ENCODE data around the gene ZFP92. TPM values are rescaled to one million over a fixed set of nuclear protein-coding genes. Genes with fewer than 3 reads are reported as not detected.

ZFP92 gene, protein sequence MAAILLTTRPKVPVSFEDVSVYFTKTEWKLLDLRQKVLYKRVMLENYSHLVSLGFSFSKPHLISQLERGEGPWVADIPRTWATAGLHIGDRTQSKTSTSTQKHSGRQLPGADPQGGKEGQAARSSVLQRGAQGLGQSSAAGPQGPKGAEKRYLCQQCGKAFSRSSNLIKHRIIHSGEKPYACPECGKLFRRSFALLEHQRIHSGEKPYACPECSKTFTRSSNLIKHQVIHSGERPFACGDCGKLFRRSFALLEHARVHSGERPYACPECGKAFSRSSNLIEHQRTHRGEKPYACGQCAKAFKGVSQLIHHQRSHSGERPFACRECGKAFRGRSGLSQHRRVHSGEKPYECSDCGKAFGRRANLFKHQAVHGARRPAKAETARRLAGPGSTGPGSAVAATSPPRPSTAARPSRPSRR
- 1 to 10 TPM in 1 of 5 donors, under 1 TPM in 4; 0.78 to 1.2 (median 0.91) TPM for polyA plus RNA-seq (ENCODE audit: insufficient read depth in 1 of 5, insufficient read length in 5 of 5, low replicate concordance in 1 of 5)
- long read RNA-seq, donor 1, result 0 reads
- long read RNA-seq, donor 2, result 0 reads
- long read RNA-seq, donor 3, full-length matches to known transcripts, result 1 of 1 reads
- long read RNA-seq, donor 3, partial matches to known transcripts, result 0 of 1 reads
- long read RNA-seq, donor 3, other reads (novel, unspliced or antisense), result 0 of 1 reads
- long read RNA-seq, donor 4, result 0 reads
- long read RNA-seq, donor 5, result 0 reads
- long read RNA-seq, donor 6, result 0 reads
- long read RNA-seq, donor 7, result 0 reads
- long read RNA-seq, donor 8, result 0 reads

DNA sequence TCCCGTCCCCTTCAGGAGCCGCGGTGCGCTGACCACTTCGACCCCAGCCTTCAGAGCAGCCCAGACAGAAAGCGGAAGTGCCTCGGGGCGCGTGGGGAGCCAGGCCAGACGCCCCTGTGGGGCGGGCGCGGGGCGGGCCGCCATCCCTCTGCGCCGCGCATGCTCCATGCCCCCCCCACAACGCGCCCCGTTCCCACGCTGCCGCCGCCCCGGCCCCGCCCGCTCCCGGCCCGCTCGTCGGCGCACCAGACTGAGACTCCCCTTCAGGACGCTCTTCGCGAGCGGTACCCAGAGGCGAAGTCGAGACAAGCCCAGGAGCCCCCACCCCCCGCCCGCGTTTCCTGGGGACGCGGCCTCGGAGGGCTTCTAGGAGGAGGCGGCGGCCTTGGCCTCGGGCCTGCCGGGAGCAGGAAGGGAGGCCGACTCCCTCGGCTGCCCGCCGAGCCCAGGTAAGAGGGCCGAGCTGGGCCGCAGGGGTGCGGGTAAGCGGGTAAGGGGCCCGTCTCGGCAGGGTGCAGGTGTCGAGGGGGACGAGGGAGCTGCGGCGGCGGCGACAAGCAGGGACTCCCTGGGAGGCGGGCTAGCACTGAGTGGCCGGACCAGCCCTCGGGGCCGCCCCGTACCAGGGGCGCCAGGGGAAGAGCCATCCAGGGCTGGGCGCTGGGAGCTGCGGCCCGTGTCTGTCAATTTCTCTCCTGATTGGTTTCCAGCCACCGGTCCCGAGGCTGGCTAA lies at the start of gene ZFP92:
Gene ZFP92, plus strand, starts transcription at position 218 of the 733 bp plus-strand sequence. CDS start 6,851 bp downstream, outside the sequence.
- no peak for DNase-seq

DNA sequence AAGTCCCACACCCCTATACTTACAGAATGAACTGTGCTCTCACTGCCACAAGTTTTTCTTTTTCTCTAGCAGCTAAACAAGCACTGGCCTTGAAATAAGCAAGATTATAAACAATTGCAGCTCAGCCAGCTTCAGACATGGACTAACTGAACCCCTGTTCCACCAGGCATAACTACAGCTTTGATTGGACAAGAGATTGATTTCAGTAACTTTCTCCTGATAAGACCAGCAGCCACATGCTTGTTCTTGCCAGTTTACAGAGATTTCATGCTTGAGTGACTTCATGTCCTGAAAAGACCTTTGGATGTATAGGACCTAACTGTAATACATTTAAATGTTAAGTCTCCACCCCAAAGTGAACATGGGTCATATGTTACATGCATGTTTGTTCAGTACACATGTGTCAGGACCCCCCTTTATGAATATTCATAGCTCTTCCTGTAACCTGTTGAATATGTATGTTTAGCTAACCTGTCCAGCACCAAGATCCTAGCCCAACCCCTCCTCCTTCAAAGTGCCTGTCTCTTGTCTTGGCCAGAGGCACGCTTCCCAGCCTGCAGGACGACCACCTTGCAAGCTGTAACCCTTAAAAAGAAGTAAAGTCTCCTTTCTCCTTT lies 49.4 kb upstream of the ZFP92 start:
- DNase-seq, result no peak

DNA sequence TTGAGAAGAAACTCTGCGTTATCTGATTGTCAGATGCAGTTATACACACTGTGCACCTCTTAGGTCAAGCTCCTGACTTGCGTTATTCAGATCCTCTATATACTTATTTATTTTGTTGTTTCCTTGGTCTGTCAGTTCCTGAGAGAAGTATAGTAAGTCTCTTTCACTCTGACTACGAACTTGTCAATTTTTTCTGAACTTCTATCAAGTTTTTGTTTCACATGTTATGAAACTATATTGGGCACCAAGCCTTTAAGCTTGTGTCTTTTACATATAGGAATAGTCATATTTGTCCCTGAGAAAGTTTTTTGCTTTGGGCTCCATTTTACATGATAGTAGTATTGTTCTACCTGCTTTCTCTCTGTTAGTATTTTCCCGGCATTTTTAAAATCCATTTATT lies 45.6 kb upstream of the ZFP92 start:
- DNase-seq, result no peak

DNA sequence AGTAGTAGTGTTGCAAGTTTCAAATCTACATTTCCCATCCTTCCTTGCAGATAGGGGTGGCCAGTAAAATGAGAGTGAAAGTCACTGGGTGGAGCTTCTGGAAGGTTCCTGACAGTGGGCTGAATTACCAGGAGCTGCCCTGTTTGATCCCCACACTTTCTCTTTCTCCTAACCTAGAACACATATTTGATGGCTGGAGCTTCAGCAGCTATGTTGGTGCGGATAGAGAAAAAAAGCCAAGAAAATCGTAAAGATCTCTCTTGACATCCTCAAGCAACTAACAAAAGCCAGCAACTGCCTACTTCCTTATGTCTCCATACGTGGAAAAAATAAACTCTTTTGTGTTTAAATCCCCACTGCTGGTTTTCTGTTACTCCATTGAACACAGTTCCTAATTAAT lies 45.2 kb upstream of the ZFP92 start:
- no peak for DNase-seq

DNA sequence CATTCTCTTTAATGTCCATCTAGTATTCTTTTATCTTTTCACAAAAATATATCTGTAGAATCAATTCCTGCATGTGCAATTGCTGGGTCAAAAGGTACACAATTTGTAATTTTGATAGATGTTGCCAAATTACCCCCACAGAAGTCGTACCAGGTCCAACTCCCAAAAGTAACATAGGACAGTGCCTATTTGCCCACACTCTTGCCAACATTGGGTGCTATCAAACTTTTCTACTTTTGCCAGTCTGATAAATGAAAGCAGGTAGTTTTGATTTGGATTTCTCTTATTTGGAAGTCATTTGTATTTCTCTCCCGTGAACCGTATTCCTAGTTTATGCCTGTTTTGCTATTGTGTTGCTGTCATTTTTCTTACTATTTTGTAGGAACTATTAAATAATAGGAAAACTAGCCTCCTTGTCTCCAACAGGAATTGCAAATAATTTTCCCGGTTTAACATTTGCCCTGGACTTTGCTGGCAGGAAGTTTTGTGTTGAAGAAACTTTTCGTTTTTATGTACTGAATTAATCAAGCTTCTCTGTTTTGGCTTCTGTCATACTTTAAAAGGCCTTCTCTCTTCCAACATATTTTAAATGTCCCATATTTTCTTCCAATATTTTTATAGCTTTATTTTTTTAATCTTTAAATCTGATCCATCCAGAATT lies 44.3 kb upstream of the ZFP92 start:
- no peak for DNase-seq

DNA sequence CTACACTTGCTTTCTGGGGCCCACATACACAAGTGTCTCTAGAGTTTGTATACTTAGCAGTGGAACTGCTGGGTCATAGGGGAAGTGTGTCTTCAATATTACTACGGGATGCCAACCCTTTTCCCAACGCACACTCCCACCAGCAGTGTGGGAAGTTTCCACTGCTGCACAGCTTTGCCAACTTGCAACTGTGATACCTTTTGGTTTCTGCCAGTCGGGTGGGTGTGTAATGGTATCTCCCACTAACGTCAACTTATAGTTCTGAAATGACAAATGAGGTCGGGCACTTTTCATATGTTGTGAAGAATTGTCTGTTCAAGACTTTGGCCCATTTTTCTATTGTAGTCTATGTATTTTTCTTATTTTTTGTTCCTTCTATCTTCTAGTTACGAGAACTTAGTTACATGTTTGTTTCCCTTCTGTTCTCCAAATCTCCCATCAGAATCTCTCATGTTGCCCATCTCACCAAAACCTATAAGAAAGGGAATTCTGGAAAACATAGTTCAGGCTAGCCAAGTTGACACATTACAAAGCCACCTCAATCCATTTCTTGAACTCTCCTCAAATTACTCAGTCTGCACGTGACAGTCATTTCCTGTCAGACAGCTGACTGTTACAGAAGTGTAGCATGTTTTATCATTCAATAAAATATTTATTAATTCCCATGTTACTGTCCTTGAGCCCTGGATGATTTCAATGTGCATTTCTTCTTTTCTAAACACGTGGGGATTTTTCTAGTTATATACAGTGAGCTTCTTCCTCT lies 40.8 kb upstream of the ZFP92 start:
- DNase-seq, result no peak

DNA sequence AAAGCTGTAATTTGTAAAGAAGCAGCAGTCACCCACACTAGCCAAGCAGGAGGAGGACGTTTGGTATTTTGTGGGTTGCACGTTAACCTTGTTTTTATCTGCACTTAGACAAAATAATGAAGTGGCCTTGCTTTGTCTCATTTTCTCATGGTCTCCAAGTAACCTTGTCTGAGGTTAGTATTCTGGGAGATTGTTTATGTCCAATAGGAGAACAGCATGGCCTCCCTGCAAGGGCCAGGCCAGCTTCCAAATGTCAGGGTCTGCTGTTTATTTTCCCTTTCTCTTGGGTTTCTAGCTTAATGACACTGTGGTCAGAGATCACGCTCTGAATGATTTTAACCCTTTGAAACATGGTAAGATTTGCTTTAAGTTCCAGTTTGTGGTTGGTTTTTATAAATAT lies 40.0 kb upstream of the ZFP92 start:
- no peak for DNase-seq

DNA sequence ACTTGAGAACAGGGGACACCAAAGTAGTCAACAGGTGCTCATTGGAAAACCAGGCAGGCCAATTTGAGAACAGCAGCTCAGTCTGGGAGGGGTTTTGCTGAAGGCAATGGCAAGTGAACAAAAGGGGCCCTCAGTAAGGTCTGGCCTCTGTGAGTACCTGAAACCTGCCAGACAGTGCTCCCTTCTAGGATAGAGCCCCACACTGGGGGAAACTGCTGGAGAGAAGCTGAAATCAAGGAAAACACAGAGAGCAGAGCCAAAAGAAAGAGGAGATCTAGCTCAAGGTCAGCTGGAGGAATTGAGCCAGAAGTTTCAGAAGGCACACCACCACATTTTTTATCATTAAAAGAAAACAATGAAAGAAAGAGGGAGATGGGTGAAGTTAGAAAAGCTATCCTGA lies 38.3 kb upstream of the ZFP92 start:
- DNase-seq, result no peak

DNA sequence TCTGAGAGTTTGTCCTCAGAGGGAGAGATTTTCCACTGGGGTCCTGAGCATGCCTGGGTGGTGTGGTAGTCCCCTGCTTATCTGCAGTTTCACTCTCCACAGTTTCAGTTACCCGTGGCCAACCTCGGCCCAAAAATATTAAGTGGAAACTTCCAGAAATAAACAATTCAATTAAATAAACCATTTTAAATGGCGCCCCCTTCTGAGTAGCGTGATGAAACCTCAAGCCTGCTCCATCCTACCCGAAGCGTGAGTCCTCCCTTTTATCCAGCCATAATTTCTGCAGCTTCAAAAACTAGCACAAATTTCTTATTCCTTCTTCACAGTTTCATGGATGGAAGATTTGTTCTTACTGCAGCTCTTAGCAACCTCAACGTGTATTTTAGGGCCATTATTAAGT lies 36.8 kb upstream of the ZFP92 start:
- DNase-seq, result no peak

DNA sequence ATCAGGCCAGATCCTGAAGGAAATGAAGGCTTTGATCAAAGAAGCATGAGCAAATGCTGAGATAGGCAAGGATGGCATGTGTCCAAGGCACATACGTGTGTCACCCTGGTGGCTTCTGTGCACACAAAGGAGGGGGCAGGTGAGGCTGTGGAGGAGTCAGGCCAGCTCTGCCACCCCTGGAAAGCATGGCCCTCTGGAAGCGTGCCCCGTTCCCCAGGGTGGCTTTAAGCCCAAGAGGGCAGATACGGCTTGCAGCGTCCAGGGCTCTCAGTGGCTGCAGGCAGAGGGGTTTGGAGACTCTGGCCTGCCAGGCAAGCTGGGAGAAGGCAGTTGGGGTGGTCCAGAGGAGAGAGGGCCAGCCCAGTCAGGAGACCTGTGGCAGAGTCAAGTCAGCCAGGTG lies 35.7 kb upstream of the ZFP92 start:
- no peak for DNase-seq

DNA sequence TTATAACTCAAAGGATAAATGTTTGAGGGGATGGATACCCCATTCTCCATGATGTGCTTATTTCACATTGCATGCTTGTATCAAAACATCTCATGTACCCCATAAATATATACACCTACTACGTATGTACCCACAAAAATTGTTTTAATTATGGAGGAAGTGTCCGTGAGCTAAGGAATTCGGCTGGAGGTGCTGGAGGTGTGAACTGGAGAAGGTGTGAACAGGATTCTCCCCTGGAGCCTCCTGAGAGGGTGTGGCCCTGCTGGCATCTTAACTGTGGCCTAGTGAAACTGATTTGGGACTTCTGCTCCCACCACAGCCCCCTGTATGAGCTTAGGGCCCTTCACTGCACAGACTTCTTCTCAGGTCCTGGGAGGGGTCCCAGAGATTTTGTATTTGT lies 33.5 kb upstream of the ZFP92 start:
- DNase-seq, result no peak

DNA sequence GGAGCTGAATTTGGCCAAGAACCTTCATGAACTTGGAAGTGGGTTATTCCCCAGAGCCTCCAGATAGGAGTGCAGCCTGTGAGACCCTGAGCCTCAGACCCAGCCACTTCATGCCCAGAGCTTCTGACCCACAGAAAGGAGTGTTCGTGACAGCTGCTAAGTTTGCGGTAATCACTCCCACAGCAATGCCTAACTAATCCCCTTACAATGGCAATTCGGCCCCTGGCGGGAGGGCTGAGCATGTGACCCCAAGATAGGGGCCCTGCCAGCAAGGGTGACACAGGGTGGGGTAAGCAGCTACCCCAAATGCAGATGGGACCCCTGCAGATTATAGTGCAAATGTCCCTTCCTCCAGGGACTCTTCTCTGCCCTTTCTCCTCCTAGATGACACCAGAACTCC lies 32.7 kb upstream of the ZFP92 start:
- DNase-seq, result no peak

DNA sequence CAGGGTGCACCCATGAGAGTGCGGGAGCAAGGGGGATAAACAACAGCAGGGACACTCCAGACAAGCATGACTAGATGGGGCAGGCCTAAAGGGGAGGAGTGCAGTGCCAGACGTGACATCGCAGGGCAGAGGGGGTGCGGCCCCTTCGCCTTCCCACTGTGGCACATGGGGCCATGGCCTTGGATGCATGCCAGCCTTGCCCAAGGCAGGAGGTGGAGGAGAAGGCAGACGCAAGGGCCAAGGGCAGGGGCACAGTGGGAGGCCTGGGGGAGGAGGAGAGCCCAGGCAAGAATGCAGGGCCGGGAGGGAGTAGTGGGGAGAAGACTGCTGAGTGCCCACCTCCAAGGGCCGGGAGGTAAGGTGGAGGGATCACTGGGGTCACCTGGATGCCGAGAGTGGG lies 31.8 kb upstream of the ZFP92 start:
- no peak for DNase-seq

DNA sequence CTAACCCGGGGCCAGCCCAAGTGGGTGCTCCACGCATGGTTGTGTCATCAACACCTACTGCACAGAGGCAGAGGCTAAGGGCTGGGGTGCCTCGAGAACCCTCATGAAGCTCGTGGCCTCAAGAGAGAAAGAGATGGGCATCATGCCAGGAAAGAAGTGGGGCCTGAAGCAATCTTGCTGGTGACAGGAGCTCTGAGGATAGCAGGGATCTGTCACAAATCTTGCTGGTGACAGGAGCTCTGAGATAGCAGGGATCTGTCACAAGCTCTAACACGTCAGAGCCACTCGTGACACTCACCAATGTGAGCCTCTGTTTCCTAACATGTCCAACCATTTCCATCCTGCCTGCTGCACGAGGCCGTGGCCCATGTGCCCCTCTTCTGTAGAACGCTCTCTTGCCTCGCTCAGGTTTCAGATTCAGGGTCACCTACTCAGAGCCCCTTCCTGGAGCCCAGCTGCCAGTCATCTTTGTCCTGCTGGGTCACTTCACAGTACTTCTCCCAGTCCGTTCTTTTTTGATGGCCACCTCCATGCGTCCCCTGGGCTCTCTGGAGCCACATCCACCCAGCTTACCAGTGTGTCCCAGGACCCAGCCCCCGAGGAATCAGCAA lies 31.2 kb upstream of the ZFP92 start:
- DNase-seq, result no peak

DNA sequence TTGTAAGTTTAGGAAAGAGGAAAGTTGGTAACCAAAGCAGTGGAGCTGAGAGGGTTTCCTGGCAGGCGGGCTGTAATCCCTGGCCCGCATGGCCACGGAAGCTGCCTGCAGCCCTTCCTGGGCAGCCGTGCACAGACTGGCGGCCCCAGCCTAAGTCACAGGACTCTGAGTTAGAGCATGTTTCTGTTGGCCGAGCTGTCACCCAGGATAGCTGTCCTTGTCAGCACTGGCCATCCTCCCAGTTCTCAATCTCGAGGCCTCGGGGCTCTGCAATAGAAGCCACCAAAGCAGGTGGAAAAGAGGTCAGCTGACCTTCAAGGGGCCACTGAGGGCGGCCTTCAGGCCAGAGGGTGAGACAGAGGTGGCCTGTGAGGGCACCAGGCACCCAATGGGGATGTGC lies 30.6 kb upstream of the ZFP92 start:
- no peak for DNase-seq

DNA sequence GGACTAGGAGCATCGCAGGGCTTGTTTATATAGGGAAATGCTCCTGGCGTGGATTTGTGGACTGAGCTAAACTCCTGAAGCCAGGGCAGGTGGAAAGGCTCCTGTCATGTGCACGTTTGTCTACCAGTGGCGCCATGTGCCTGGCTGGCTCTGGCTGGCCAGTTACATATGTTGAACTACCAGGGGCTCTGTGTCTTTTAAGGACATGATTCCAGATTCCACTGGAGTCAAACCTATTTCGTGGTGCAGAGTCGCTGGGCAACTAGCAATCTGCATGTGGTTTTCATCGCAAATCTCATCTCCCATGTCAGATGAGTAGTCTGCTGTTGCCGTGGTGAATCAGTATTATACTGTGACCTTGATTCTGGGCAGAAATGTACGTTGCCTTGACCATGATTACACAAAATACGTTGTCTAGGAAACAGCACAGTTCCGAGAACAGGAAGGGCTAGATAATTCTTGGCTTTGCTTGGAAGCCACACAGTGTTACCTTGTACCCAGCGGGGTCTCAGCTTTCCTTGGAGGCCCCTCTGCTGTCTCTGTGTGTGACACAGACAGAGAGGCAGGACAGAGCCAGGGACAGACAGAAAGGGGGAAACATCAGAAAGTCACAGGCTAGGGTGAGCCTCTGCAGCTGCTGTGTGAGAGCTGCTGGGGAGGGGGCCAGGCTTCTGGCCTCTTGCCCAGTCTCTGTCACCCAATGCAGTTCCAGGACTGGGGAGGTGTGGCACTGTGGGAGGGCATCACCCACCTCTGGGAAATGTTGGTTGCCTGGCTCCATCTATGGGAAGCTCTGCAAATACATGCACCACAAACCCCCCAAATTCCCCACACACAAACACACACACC lies 29.4 kb upstream of the ZFP92 start:
- peak; percentile 82 to 87 for DNase-seq

DNA sequence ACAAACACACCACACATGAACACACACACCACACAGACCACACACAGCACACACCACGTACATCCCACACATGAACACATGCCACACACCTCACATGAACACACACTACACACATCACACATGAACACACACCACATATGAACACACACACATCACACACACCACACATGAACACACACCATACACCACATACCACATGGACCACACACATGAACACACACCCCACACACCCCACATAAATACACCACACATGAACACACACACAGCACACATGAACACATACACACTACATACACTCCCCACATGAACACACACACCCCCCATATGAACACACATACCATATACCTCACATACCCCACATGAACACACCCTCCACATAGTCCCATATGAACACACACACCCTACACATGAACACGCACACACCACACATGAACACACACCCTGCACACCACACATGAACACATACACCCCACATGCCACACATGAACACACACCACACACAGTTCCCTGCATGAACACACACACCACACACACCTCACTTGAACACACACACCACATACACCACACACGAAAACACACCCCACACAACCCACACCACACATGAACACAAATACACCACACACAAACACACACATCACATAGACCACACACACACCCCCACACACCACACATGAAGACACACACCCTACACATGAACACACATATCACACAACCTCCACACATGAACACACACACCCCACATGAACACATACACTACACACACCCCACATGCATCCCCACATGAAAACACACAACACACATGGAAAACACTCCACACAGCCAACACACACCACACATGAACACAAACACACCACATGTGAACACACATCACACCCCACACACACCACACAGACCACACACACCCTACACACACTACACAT lies 28.4 kb upstream of the ZFP92 start:
- no peak for DNase-seq

DNA sequence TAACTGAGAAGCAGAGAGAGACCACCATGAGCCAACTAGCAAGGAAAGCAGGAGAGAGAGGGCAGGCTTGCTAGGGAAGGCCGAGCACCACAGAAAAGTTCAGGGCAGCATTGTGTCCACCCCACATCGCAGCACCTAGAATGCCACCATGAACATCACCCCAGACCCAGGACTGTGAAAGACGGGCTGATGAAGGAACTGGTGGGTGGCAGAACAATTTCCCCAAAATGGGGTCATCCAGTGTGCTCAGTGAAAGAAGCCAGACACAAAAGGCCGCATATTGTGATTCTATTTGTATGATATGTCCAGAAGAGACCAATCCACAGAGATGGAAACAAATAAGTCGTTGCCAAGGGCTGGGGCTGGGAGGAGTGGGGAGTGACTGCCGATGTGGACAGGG lies 26.9 kb upstream of the ZFP92 start:
- DNase-seq, result no peak
